Activated naive CD8-positive, alpha-beta T cell treated with anti-CD3 and anti-CD28 coated beads, Interleukin-2, amount 50 U/mL, for 24 hours (primary cell): Measurements from ENCODE around the gene SLCO2A1.

Source experiments
- ATAC-seq: fragments of 150-1000 bp; cut with Tn5 transposase; one replicate; pipeline ENCODE4 v1.10.0; 2021
- DNase-seq: peaks from one replicate; pipeline ENCODE4 v3.0.0; 2021
- H3K27ac Mint-ChIP-seq: one replicate; pipeline ENCODE4 v1.8.0; 2021; ENCODE audit warnings: mild to moderate bottlenecking, mixed read lengths
- H3K27me3 Mint-ChIP-seq: one replicate; pipeline ENCODE4 v1.8.0; 2021; ENCODE audit warnings: mixed read lengths
- H3K36me3 Mint-ChIP-seq: one replicate; pipeline ENCODE4 v1.8.0; 2021; ENCODE audit warnings: low read depth, mixed read lengths
- H3K4me1 Mint-ChIP-seq: one replicate; pipeline ENCODE4 v1.8.0; 2021; ENCODE audit warnings: mixed read lengths
- H3K4me3 Mint-ChIP-seq: one replicate; pipeline ENCODE4 v1.8.0; 2021; ENCODE audit warnings: mild to moderate bottlenecking, moderate library complexity, mixed read lengths
- H3K9me3 Mint-ChIP-seq: one replicate; pipeline ENCODE4 v1.8.0; 2021; ENCODE audit warnings: mixed read lengths

SLCO2A1 gene

GRCh38 chr3:133954717-133955360 is 74.9 kb downstream of the SLCO2A1 start:
- no peak overlapping the region for H3K27ac Mint-ChIP-seq
- DNase-seq: no peak
- H3K9me3 Mint-ChIP-seq: no peaks in the 10 kb centered on the region
- no peak overlapping the region for H3K4me3 Mint-ChIP-seq
- ATAC-seq: no peak
- no peaks in the 10 kb centered on the region for H3K27me3 Mint-ChIP-seq
- H3K36me3 Mint-ChIP-seq: no peaks in the 10 kb centered on the region
- no peaks in the 10 kb centered on the region for H3K4me1 Mint-ChIP-seq

- Mint-ChIP-seq H3K27me3 (peaks cover 1% of the 10 kb centered on the region), H3K4me1 (no peaks in the 10 kb centered on the region)
Measured at GRCh38 chr3:133953297-133953696, 76.4 kb downstream of the SLCO2A1 start.

GRCh38 chr3:133949438-133949837 is 80.3 kb downstream of the SLCO2A1 start:
- ATAC-seq (no peak), DNase-seq (no peak)
- no peaks in the 10 kb centered on the region for H3K4me1 Mint-ChIP-seq
- H3K36me3 Mint-ChIP-seq: no peaks in the 10 kb centered on the region
- H3K4me3 Mint-ChIP-seq: no peak overlapping the region
- H3K27ac Mint-ChIP-seq: no peak overlapping the region
- no peaks in the 10 kb centered on the region for H3K9me3 Mint-ChIP-seq
- H3K27me3 Mint-ChIP-seq: peaks cover 2% of the 10 kb centered on the region

More at GRCh38 chr3:133953297-133953696, 76.4 kb downstream of the SLCO2A1 start:
- Mint-ChIP-seq H3K9me3 (no peaks in the 10 kb centered on the region), H3K4me3 (no peak overlapping the region), H3K27ac (no peak overlapping the region), H3K36me3 (no peaks in the 10 kb centered on the region)
- DNase-seq (no peak), ATAC-seq (no peak)

- no peak for DNase-seq
- H3K4me1 Mint-ChIP-seq: no peaks in the 10 kb centered on the region
- H3K4me3 Mint-ChIP-seq: no peak overlapping the region
- no peaks in the 10 kb centered on the region for H3K36me3 Mint-ChIP-seq
- no peaks in the 10 kb centered on the region for H3K9me3 Mint-ChIP-seq
- ATAC-seq: no peak
- H3K27me3 Mint-ChIP-seq: peaks cover 2% of the 10 kb centered on the region
- H3K27ac Mint-ChIP-seq: no peak overlapping the region
Measured at GRCh38 chr3:133948996-133949395, 80.7 kb downstream of the SLCO2A1 start.

- peaks cover under 1% of the 10 kb centered on the region for H3K4me1 Mint-ChIP-seq
- H3K4me3 Mint-ChIP-seq: no peak overlapping the region
- no peak overlapping the region for H3K27ac Mint-ChIP-seq
- no peak for DNase-seq
- no peaks in the 10 kb centered on the region for H3K9me3 Mint-ChIP-seq
- ATAC-seq: no peak
- H3K36me3 Mint-ChIP-seq: no peaks in the 10 kb centered on the region
- H3K27me3 Mint-ChIP-seq: peaks cover 2% of the 10 kb centered on the region
Measured at GRCh38 chr3:133948131-133948810, 81.5 kb downstream of the SLCO2A1 start.

- Mint-ChIP-seq H3K4me3 (no peak overlapping the region), H3K27me3 (peaks cover 4% of the 10 kb centered on the region), H3K27ac (no peak overlapping the region), H3K36me3 (no peaks in the 10 kb centered on the region), H3K4me1 (peaks cover 8% of the 10 kb centered on the region), H3K9me3 (no peaks in the 10 kb centered on the region)
- DNase-seq (no peak), ATAC-seq (no peak)
Measured at GRCh38 chr3:133945381-133946095, 84.2 kb downstream of the SLCO2A1 start.

- Mint-ChIP-seq H3K36me3 (no peaks in the 10 kb centered on the region), H3K4me3 (no peak overlapping the region), H3K4me1 (peaks cover 8% of the 10 kb centered on the region), H3K27ac (no peak overlapping the region), H3K27me3 (peaks cover 4% of the 10 kb centered on the region), H3K9me3 (no peaks in the 10 kb centered on the region)
- DNase-seq (no peak), ATAC-seq (no peak)
Measured at GRCh38 chr3:133944641-133945380, 84.9 kb downstream of the SLCO2A1 start.

GRCh38 chr3:133944181-133944580 is 85.5 kb downstream of the SLCO2A1 start:
- no peak for ATAC-seq

GRCh38 chr3:133943639-133944141 is 86.0 kb downstream of the SLCO2A1 start:
- ATAC-seq (no peak), DNase-seq (no peak)
- Mint-ChIP-seq H3K9me3 (no peaks in the 10 kb centered on the region), H3K36me3 (no peaks in the 10 kb centered on the region), H3K4me3 (no peak overlapping the region), H3K4me1 (peaks cover 8% of the 10 kb centered on the region), H3K27me3 (peaks cover 4% of the 10 kb centered on the region), H3K27ac (no peak overlapping the region)

More at GRCh38 chr3:133944181-133944580, 85.5 kb downstream of the SLCO2A1 start:
- H3K9me3 Mint-ChIP-seq: no peaks in the 10 kb centered on the region
- no peak overlapping the region for H3K27ac Mint-ChIP-seq
- H3K36me3 Mint-ChIP-seq: no peaks in the 10 kb centered on the region
- no peak overlapping the region for H3K4me3 Mint-ChIP-seq
- H3K4me1 Mint-ChIP-seq: peaks cover 8% of the 10 kb centered on the region
- no peak for DNase-seq
- peaks cover 4% of the 10 kb centered on the region for H3K27me3 Mint-ChIP-seq

- no peak for DNase-seq
- H3K4me3 Mint-ChIP-seq: no peak overlapping the region
- H3K36me3 Mint-ChIP-seq: no peaks in the 10 kb centered on the region
- peaks cover 8% of the 10 kb centered on the region for H3K4me1 Mint-ChIP-seq
- no peak for ATAC-seq
- H3K27ac Mint-ChIP-seq: no peak overlapping the region
- H3K27me3 Mint-ChIP-seq: peaks cover 3% of the 10 kb centered on the region
- no peaks in the 10 kb centered on the region for H3K9me3 Mint-ChIP-seq
Measured at GRCh38 chr3:133943031-133943535, 86.6 kb downstream of the SLCO2A1 start.

GRCh38 chr3:133941415-133941821 is 88.3 kb downstream of the SLCO2A1 start:
- Mint-ChIP-seq H3K27me3 (peaks cover 3% of the 10 kb centered on the region), H3K4me3 (no peak overlapping the region), H3K27ac (no peak overlapping the region), H3K9me3 (no peaks in the 10 kb centered on the region), H3K4me1 (peaks cover 8% of the 10 kb centered on the region), H3K36me3 (no peaks in the 10 kb centered on the region)
- ATAC-seq (no peak), DNase-seq (no peak)

- H3K27me3 Mint-ChIP-seq: peaks cover 3% of the 10 kb centered on the region
- ATAC-seq (no peak), DNase-seq (no peak)
- peaks cover 8% of the 10 kb centered on the region for H3K4me1 Mint-ChIP-seq
- H3K4me3 Mint-ChIP-seq: no peak overlapping the region
- H3K36me3 Mint-ChIP-seq: no peaks in the 10 kb centered on the region
- no peaks in the 10 kb centered on the region for H3K9me3 Mint-ChIP-seq
- H3K27ac Mint-ChIP-seq: no peak overlapping the region
Measured at GRCh38 chr3:133940536-133940935, 89.2 kb downstream of the SLCO2A1 start.

GRCh38 chr3:133939463-133939835 is 90.3 kb downstream of the SLCO2A1 start:
- Mint-ChIP-seq H3K27ac (no peak overlapping the region), H3K9me3 (no peaks in the 10 kb centered on the region), H3K27me3 (peaks cover 3% of the 10 kb centered on the region), H3K4me1 (peaks cover 8% of the 10 kb centered on the region), H3K4me3 (no peak overlapping the region), H3K36me3 (no peaks in the 10 kb centered on the region)
- ATAC-seq (no peak), DNase-seq (no peak)

- no peak for ATAC-seq
- Mint-ChIP-seq H3K27ac (no peak overlapping the region), H3K4me3 (no peak overlapping the region), H3K9me3 (no peaks in the 10 kb centered on the region), H3K4me1 (peaks cover 8% of the 10 kb centered on the region), H3K36me3 (no peaks in the 10 kb centered on the region), H3K27me3 (peaks cover 3% of the 10 kb centered on the region)
- no peak for DNase-seq
Measured at GRCh38 chr3:133938770-133939462, 90.8 kb downstream of the SLCO2A1 start.
